Hematopoietic multipotent progenitor cell treated with erythropoietin and hydrocortisone succinate and interleukin-3 and kit ligand, for 6 days (in vitro differentiated cells): ENCODE results near the gene KLK10.
"Not testable (repeated sequence)": the region's sequence is repeated elsewhere in the genome, so short reads cannot be mapped to it uniquely, and the experiment has no call there.

Experiments used
- DNase-seq: peaks from one replicate; pipeline ENCODE4 v3.0.0-alpha.2; 2015

KLK10 gene

GRCh38 chr19:51000981-51001380 is 18.5 kb downstream of the KLK10 start:
- DNase-seq = no peak

GRCh38 chr19:51000426-51000825 is 19.1 kb downstream of the KLK10 start:
- DNase-seq = no peak

GRCh38 chr19:50998686-50999085 is 20.8 kb downstream of the KLK10 start:
- no peak for DNase-seq

GRCh38 chr19:50998061-50998460 is 21.4 kb downstream of the KLK10 start:
- no peak for DNase-seq

GRCh38 chr19:50994129-50994528 is 25.4 kb downstream of the KLK10 start:
- DNase-seq = peak; percentile 8

- DNase-seq = no peak
These were observed 26.9 kb downstream of the KLK10 start for GRCh38 chr19:50992666-50993035.

GRCh38 chr19:50984416-50984815 is 35.1 kb downstream of the KLK10 start:
- not testable (repeated sequence) for DNase-seq

- peak; percentile 36 for DNase-seq
These were observed 35.8 kb downstream of the KLK10 start, which contains the start of gene KLK7 for GRCh38 chr19:50983625-50984292. Gene KLK7, minus strand, starts transcription at chr19:50983917. Its CDS starts 1,518 bp downstream, at chr19:50982399.

GRCh38 chr19:50982186-50982585 is 37.3 kb downstream of the KLK10 start:
- no peak for DNase-seq

- DNase-seq = no peak
These were observed 37.8 kb downstream of the KLK10 start for GRCh38 chr19:50981587-50982146.

GRCh38 chr19:50980208-50980607 is 39.3 kb downstream of the KLK10 start:
- DNase-seq = no peak

GRCh38 chr19:50979758-50980157 is 39.8 kb downstream of the KLK10 start:
- DNase-seq = no peak

- no peak for DNase-seq
These were observed 40.6 kb downstream of the KLK10 start for GRCh38 chr19:50978772-50979390.

GRCh38 chr19:50977626-50978025 is 41.9 kb downstream of the KLK10 start:
- no peak for DNase-seq

GRCh38 chr19:50975766-50976165 is 43.7 kb downstream of the KLK10 start:
- no peak for DNase-seq

GRCh38 chr19:50974702-50975556 is 44.6 kb downstream of the KLK10 start:
- no peak for DNase-seq

- DNase-seq = no peak
These were observed 46.6 kb downstream of the KLK10 start for GRCh38 chr19:50972795-50973376.

- not testable (repeated sequence) for DNase-seq
These were observed 49.7 kb downstream of the KLK10 start for GRCh38 chr19:50969810-50970209.

- DNase-seq = no peak
These were observed 50.1 kb downstream of the KLK10 start, which contains the start of gene KLK6 for GRCh38 chr19:50969413-50969760. Gene KLK6, minus strand, starts transcription at chr19:50969591. Its CDS starts 1,487 bp downstream, at chr19:50968104.

GRCh38 chr19:50968716-50969412 is 50.6 kb downstream of the KLK10 start:
- no peak for DNase-seq

GRCh38 chr19:50967929-50968715 is 51.4 kb downstream of the KLK10 start:
- no peak for DNase-seq

- no peak for DNase-seq
These were observed 55.2 kb downstream of the KLK10 start for GRCh38 chr19:50964266-50964665.
